ENCODE measurements around the gene IGSF23.
"Not testable (repeated sequence)": the region's sequence is repeated elsewhere in the genome, so short reads cannot be mapped to it uniquely, and the experiment has no call there.

The IGSF23 gene

DNA sequence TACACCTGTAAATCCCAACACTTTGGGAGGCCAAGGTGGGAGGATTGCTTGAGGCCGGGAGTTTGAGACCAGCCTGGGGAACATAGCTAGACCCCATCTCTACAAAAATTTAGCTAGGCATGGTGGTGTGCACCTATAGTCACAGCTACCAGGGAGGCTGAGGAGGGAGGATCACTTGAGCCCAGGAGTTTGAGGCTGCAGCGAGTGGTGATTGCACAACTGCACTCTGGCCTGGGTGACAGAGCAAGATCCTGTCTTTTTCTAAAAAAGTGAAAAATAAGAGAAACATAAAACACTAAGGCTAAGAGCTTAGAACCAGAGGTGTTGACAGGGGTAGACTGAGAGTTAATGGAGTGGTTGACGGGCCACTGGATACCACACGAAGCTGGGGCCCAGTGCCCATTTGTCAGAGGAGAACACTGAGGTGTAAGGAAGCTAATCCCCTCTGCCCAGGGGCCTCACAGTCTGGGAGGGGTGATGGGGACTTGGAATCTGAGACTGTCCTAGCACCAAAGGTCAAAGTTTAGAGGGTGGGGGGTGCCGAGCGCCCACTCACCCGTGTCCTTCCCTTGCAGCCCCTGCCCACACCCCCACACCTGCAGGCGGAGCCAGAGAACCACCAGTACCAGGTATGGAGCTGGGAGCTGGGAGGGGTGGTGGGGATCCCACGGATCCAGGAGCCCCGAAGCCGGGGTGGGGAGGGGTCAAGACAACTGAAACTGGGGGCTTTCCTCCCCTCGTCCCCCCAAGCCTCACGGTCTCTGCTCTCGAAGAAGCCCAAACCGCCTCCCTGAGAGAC lies 68.8 kb downstream of the IGSF23 start:
- H3K4me1 ChIP-seq (ENCODE audit: control insufficient read depth, insufficient read depth, low read length, unreplicated experiment), result peaks cover 16% of the 10 kb centered on the region
- H3K79me2 ChIP-seq (ENCODE audit: control insufficient read depth, insufficient read depth, low read length, unreplicated experiment), result no peaks in the 10 kb centered on the region
- no peaks in the 10 kb centered on the region for H3K27me3 ChIP-seq (ENCODE audit: insufficient read depth, low read length)
- no peak overlapping the region for H3K27ac ChIP-seq (ENCODE audit: low read depth, low read length)
- no peaks in the 10 kb centered on the region for H3K36me3 ChIP-seq (ENCODE audit: insufficient read depth, low read length)
- H2AFZ ChIP-seq (ENCODE audit: low read length, unreplicated experiment), result no peak overlapping the region
- H3K4me3 ChIP-seq (ENCODE audit: low read depth, low read length), result no peak overlapping the region

DNA sequence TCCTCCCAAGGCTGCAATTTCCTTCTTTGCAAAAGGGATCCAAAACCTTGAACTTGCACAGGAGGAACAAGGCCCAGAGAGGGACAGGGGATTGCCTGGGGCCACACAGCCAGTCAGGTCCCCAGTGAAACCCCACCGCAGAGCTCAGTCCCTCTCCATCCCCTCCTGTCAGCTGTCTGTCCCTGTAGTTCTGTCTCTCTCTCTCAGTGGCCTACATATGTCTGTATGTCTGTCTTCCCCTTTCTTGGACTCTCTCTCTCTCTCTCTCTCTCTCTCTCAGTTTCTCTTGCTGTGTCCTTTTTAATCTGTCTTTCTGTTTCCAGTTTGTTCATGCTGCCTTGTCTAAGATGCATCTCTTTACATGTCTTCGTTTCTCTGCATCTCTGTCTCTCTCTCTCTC lies 69.4 kb downstream of the IGSF23 start:
- H2AFZ ChIP-seq (ENCODE audit: low read length, unreplicated experiment), result no peak overlapping the region
- no peak overlapping the region for H3K4me3 ChIP-seq (ENCODE audit: low read depth, low read length)
- no peaks in the 10 kb centered on the region for H3K79me2 ChIP-seq (ENCODE audit: control insufficient read depth, insufficient read depth, low read length, unreplicated experiment)
- H3K36me3 ChIP-seq (ENCODE audit: insufficient read depth, low read length), result no peaks in the 10 kb centered on the region
- H3K27me3 ChIP-seq (ENCODE audit: insufficient read depth, low read length), result no peaks in the 10 kb centered on the region
- peaks cover 12% of the 10 kb centered on the region for H3K4me1 ChIP-seq (ENCODE audit: control insufficient read depth, insufficient read depth, low read length, unreplicated experiment)
- H3K27ac ChIP-seq (ENCODE audit: low read depth, low read length), result no peak overlapping the region

DNA sequence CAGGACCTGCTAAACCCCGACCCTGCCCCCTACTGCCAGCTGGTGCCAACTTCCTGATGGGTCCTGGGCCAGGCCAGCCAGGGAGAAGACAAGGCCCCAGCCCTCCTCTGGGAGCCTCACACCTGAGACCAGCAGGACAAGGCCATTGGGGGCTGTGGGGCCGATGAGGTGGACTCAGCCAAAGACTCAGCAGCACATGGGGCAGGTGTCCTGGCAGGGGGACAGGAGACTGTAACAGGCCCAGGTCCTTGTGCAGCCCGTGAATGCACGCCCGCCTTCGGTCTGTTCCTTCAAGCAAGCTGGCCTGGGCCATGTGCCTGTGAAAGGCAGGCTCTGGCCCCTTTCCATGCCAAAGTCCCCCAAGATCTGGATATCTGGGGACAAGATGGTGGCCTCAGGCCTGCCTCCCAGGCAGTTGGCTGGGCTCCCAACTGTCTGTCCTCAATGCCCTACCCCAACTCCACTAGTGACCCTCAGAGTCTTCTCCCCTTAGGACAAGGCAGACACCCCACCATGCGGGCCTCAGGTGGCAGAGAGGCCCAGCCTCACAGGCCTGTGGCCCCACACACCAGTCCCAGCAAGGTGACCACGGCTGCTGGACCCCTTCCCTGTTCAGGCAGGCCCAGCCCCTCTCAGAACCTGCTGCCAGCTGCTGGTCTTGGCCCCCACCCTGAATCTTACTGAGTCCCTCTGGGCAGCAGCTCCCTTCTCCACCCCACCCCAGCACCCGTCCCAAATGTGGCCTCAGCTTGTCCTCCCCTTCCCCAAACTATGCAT lies 70.3 kb downstream of the IGSF23 start:
- Histone ChIP-seq H3K4me3 (ENCODE audit: low read depth, low read length) (no peak overlapping the region), H3K27me3 (ENCODE audit: insufficient read depth, low read length) (no peaks in the 10 kb centered on the region), H3K79me2 (ENCODE audit: control insufficient read depth, insufficient read depth, low read length, unreplicated experiment) (no peaks in the 10 kb centered on the region), H3K36me3 (ENCODE audit: insufficient read depth, low read length) (no peaks in the 10 kb centered on the region), H3K4me1 (ENCODE audit: control insufficient read depth, insufficient read depth, low read length, unreplicated experiment) (peaks cover 12% of the 10 kb centered on the region), H2AFZ (ENCODE audit: low read length, unreplicated experiment) (no peak overlapping the region), H3K27ac (ENCODE audit: low read depth, low read length) (no peak overlapping the region)

DNA sequence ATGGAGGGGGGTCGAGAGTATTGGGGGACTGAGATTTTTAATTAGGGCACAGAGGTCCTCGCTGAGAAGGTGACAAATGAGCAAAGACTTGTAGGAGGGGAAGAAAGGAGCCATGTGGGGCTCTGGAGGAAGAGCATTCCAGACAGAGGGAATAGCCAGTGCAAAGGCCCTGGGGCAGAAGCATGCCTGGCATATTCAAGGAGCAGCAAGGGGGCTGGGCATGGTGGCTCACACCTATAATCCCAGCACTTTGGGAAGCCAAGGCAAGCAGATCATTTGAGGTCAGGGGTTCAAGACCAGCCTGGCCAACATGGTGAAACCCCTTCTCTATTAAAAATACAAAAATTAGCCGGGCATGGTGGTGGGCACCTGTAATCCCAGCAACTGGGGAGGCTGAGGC lies 71.0 kb downstream of the IGSF23 start:
- not testable (repeated sequence) for H3K27me3 ChIP-seq (ENCODE audit: insufficient read depth, low read length); H3K79me2 ChIP-seq (ENCODE audit: control insufficient read depth, insufficient read depth, low read length, unreplicated experiment); H2AFZ ChIP-seq (ENCODE audit: low read length, unreplicated experiment); H3K4me3 ChIP-seq (ENCODE audit: low read depth, low read length); H3K36me3 ChIP-seq (ENCODE audit: insufficient read depth, low read length)
- H3K27ac ChIP-seq (ENCODE audit: low read depth, low read length), result peak overlapping the region; percentile 87
- peaks cover 12% of the 10 kb centered on the region for H3K4me1 ChIP-seq (ENCODE audit: control insufficient read depth, insufficient read depth, low read length, unreplicated experiment)

DNA sequence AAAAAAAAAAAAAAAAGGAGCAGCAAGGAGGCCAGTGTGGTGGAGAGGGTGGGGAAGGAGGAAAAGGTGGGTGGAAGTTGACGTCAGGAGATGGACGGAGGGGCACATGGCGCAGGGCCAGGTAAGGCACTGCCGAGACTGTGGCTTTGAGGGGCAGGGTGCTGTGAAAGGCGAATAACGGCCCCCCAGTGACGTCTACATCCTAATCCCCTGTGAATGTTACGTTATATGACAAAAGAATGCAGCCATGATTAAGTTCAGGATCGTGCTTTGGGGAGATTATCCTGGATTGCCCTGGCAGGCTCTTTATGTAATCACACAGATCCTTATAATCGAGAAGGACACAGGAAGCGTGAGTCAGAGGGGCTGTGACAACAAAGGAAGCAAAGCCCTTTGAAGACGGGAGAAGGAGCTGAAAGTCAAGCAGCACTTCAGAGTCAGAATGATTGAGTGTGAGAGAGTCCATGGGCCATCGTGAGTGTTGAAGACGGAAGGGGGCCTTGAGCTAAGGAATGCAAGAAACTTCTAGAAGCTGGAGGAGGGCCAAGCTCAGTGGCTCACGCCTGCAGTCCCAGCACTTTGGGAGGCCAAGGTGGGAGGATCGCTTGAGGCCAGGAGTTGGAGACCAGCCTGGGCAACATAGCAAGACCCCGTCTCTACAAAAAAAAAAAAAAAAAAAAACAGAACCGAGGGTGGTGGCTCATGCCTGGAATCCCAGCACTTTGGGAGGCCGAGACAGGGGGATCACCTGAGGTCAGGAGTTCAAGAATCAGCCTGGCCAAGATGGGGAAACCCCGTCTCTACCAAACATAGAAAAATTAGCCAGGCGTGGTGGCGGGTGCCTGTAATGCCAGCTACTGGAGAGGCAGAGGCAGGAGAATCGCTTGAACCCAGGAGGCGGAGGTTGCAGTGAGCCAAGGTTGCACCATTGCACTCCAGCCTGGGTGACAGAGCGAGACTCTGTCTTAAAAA lies 71.8 kb downstream of the IGSF23 start:
- no peaks in the 10 kb centered on the region for H3K27me3 ChIP-seq (ENCODE audit: insufficient read depth, low read length)
- peak overlapping the region; percentile 60 for H2AFZ ChIP-seq (ENCODE audit: low read length, unreplicated experiment)
- no peaks in the 10 kb centered on the region for H3K79me2 ChIP-seq (ENCODE audit: control insufficient read depth, insufficient read depth, low read length, unreplicated experiment)
- H3K4me1 ChIP-seq (ENCODE audit: control insufficient read depth, insufficient read depth, low read length, unreplicated experiment), result peaks cover 12% of the 10 kb centered on the region
- no peaks in the 10 kb centered on the region for H3K36me3 ChIP-seq (ENCODE audit: insufficient read depth, low read length)
- no peak overlapping the region for H3K4me3 ChIP-seq (ENCODE audit: low read depth, low read length)
- peak overlapping the region; percentile 87 for H3K27ac ChIP-seq (ENCODE audit: low read depth, low read length)

DNA sequence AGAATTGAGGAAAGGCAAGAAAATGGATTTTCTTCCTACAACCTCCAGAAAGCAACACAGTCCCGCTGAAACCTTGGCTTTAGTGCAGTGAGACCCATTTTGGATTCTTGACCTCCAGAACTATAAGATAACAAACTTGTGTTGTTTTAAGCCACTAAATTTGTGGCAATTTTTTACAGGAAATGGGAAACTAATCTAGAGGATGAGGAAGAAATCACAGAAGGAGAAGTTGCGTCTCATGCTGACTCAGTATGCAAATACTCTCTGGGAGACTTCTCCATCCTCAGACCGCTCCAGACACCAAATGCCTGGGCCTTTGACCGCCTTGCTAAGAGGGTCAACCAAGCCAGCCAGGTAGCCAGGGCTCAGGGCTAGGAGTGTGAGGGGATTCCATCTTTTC lies 72.5 kb downstream of the IGSF23 start:
- Histone ChIP-seq H3K27me3 (ENCODE audit: insufficient read depth, low read length) (no peaks in the 10 kb centered on the region), H3K79me2 (ENCODE audit: control insufficient read depth, insufficient read depth, low read length, unreplicated experiment) (no peaks in the 10 kb centered on the region), H2AFZ (ENCODE audit: low read length, unreplicated experiment) (no peak overlapping the region), H3K27ac (ENCODE audit: low read depth, low read length) (peak overlapping the region; percentile 87), H3K36me3 (ENCODE audit: insufficient read depth, low read length) (no peaks in the 10 kb centered on the region), H3K4me1 (ENCODE audit: control insufficient read depth, insufficient read depth, low read length, unreplicated experiment) (peaks cover 12% of the 10 kb centered on the region), H3K4me3 (ENCODE audit: low read depth, low read length) (no peak overlapping the region)
